C4-2B (cell line): Measurements from ENCODE around the gene TTC9.

Source experiments
- ZFX ChIP-seq: fragments of 450-650 bp; IDR thresholded peaks from 2 replicates; pipeline ENCODE4 v1.6.1; 2017
- TF ChIP-seq, protein P1 (sequence below): fragments of 450-650 bp; conservative IDR thresholded peaks from 2 replicates; pipeline ENCODE4 v1.5.1; 2017; ENCODE audit warnings: mild to moderate bottlenecking

DNA sequence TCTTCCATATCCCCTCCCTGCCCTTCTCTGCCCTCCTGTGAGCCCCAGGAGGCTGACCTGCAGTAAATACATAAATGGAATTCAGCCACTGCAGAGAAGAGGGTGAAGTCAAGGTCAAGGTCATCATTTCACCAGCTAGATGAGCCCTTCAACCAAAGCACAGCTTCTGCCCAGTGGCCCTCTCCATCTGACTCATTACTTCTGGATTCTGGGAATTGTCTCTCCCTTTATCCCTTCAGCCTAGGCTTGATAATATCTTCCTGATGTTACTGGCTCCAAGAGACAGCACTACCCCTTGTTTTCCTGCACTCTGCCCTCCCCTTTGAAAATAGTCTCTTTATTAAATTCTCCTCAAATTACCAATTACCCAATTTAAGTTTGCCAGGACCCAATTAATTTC is 64.5 kb downstream of the TTC9 start:
- TF ChIP-seq, protein P1, sequence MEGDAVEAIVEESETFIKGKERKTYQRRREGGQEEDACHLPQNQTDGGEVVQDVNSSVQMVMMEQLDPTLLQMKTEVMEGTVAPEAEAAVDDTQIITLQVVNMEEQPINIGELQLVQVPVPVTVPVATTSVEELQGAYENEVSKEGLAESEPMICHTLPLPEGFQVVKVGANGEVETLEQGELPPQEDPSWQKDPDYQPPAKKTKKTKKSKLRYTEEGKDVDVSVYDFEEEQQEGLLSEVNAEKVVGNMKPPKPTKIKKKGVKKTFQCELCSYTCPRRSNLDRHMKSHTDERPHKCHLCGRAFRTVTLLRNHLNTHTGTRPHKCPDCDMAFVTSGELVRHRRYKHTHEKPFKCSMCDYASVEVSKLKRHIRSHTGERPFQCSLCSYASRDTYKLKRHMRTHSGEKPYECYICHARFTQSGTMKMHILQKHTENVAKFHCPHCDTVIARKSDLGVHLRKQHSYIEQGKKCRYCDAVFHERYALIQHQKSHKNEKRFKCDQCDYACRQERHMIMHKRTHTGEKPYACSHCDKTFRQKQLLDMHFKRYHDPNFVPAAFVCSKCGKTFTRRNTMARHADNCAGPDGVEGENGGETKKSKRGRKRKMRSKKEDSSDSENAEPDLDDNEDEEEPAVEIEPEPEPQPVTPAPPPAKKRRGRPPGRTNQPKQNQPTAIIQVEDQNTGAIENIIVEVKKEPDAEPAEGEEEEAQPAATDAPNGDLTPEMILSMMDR = no peak
- TF ChIP-seq ZFX = no peak
